Activated effector memory CD4-positive, alpha-beta T cell treated with Interleukin-2 at 50 U/mL for 16 hours (primary cell): ENCODE results near the gene EFCC1.

Experiments used
- DNase-seq: peaks from one replicate; pipeline ENCODE4 v3.0.0-alpha.2; 2020

Gene EFCC1

DNA sequence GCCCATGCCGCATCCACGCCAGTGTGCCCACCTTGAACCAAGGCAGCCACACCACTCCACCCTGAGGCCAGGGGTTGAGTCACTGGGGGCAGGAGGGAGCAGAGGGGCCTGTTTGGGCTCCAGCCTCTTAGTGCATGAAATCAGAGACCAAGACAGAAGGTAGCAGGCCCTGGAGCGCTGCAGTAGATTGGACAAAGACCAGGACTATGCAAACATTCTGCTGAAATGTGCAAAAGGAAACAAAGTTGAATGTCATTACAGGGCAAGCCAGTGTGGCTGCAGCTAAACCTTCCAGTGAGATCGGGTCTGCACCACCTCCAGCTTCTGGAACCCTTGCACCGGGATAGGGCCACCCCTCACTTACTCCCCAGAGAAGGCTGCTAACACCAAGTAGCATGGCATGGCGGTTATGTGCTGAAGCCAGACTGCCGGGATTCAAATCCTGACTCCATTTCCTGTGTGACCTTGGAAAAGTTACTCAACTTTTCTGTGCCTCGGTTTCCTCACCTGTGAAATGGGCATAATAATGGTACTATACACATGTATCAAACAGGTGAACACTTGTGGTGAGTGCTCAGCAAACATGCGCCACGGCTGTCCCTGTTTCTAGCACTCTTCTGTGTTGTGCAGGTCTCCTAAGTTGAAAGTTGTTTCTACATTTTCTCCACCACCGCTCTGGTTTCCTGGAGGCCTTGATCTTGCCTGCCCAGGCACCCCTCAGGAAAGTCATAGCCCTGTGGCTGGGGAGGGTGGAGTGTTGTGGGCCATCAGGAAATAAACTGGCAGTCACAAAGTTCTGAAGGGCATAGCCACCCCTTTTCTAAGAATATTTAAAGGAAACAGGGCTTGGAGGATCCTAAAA, 34.5 kb downstream of the EFCC1 start:
- DNase-seq: no peak

DNA sequence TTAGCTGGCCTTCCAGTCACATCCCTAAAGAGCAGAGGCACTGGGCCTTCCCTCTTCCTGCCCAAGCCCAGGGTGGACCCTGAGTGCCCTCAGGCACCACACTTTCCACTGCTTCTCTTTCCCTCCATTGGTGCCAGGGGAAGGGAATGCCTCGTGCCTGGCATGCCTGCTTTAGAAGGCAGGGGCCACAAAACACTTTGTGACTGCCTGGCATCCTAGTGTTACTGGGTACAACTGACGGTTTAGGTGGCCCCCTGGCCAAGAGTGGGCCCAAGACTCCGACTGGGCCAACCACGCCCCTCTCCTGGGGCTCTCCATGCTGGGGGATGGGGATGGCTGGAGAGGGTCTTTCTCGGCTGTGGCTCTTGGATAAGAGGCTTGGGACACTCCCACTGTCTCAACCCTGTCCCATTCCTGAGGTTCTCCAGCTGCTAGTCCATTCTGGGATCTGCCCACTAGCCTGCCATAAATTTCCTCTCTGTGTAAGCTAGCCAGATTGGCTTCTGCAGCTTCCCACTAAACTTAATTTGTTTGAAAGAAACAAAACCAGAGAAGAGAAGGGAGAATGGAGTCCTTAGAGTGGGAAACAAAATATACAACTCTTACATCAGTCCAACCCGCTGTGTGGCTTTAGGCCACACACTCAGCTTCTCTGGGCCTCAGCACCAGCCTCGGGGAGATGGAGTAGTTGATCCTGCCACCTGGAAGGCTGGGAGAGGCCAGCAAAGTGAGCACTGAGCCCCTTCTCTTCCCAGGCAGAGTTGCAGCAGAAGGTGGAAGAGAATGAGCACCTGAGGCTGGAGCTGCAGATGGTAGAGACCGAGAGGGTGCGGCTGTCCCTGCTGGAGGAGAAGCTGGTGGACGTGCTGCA, 35.4 kb downstream of the EFCC1 start:
- no peak for DNase-seq

DNA sequence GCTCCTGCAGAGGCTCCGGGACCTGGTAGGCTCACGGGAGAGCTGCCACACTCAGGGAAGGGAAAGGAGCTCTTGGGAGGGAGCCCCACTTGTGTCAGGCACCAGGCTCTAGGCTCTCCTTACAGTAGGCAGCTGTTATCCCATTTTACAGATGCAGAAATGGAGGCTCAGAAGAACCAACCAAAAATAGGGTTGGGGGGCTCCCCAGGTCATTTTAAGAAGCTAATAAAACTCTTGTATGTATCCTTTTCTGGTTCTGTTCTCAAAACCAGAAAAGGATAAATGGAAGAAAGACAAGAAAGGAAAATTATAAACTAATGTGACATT, 36.0 kb downstream of the EFCC1 start:
- DNase-seq: no peak

DNA sequence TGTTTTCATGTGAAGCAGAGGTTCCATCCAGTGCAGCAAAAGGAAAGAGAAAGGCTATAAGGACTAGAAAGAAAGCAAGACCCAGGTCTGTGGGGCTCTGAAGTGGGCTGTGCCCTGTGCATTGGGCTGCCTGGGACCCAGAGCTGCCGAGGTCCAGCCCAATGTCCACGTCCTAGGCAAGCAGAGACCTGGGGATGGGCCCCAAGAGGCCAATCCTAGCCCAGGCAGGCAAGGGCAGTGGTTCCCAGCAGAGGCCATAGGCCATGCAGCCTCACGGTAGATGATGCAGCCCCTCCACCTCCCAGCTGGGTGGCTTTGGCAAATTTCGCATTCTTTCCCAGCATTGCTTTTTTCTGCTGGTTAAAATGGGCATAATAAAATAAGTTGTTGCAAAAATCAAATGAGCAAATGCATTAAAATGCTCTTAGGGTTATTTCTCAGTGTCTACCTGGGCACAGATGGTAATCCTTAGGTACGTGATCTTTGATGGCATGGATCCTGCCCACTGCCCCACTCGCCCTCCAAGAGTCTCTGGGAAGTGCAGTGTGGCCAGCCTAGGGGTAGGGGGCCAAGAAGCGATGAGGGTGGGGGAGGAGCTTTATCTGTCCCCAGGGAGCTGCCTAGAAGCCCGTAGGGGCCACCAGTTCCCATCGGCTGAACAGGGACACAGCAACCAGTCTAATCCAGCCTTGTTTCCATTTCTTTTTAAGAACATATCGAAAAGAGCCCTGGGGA, 37.2 kb downstream of the EFCC1 start:
- DNase-seq: no peak

DNA sequence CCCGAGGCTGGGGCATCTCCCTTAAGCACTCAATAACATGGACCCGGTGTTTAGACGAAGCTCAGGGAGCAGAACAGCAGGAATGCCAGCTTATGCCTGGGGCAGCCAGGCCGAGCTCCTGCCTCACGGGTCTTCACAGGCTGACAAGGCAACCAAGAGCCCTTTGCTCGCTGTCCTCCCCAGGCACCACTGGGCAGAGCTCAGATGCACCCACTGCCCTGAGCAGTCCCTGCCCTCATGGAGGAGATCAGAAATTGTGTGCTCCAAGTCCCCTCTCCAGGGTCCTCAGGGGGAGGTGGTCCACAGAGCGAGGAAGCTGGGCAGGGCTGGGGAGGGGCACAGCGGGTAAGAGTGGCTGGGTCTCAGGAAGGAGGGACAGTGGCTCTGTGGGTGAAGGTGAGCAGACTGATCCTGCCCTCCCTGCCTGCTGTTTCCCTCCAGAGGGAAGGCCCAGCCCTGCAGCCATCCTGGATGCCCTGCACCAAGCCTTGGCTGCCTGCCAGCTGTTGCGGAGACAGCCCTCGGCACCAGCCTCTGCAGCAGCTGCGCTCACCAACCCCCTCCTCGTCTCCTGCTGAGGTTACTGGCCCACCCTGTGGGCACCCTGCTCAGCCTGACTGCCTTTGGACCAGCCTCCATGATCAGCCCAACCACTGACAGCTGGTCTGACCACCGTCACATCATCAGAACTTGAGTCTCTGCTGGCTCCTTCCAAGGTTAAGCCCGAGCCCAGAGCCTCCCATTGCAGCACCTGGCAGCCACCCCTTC, 38.4 kb downstream of the EFCC1 start:
- DNase-seq: no peak

DNA sequence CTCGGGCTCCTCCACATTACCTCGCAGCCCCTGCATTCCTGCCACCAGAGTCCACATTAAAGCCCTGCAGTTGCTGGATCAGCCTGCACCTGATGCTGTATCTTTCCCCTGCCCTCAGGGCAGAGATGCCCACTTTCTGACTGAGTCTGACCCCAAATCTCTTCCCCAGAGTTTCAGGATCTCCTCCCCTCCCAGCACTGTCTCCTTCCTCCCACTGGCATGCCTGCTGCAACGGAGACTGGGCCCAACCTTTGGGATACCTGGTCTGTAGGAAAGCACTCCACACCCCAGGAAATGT, 38.9 kb downstream of the EFCC1 start:
- DNase-seq: no peak

DNA sequence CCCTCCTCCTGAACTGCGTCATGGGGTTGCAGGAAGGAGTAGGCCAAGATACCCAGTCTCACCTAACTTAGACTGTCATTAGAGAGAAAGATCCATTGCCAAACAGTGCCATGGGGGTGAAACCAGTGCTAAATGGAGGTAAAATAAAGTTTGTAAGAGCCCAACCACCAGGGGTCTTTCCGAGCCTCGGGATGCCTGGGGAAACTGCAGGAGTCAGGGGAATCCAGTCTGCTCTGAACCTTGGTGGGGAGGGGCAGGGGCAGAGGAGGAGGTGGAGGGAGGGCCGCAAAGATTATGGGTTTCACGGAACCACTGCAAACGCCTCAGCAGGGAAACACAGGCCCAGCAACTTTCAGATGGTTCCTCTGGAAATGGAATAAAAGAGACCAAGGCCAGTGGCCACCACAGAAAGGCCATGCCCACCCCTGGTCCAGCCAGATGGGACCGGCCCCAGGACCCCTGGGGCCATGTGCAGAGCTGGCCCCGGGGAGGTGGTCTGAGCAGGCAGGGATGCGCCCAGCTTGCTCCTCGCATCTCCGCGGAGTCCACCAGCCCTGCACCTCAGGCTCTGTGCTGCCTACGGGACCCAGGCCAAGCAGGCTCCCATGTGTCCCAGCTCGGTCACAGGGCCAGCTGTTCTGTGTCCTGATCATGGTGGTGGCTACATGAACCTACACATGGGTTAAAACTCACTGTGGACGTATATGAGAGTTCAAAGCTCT, 39.6 kb downstream of the EFCC1 start:
- no peak for DNase-seq

DNA sequence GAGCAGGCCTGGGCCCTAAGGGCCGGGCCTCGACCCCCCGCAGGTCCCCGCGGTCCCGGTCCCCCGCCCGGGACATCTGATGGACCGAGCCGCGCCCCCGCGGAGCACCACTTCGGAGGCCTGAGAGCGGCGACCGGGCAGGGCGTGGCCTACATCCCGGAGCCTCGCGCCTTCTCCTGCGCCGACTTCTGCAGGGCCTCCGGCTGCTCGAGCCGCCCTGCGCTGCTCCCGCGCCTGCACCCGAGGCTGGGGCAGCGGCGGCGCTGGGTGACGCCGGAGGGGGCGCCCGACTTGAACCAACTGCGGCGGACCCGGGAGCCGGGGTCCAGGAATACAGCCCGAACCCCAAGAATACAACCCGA, 44.6 kb downstream of the EFCC1 start:
- peak; percentile 14 for DNase-seq

DNA sequence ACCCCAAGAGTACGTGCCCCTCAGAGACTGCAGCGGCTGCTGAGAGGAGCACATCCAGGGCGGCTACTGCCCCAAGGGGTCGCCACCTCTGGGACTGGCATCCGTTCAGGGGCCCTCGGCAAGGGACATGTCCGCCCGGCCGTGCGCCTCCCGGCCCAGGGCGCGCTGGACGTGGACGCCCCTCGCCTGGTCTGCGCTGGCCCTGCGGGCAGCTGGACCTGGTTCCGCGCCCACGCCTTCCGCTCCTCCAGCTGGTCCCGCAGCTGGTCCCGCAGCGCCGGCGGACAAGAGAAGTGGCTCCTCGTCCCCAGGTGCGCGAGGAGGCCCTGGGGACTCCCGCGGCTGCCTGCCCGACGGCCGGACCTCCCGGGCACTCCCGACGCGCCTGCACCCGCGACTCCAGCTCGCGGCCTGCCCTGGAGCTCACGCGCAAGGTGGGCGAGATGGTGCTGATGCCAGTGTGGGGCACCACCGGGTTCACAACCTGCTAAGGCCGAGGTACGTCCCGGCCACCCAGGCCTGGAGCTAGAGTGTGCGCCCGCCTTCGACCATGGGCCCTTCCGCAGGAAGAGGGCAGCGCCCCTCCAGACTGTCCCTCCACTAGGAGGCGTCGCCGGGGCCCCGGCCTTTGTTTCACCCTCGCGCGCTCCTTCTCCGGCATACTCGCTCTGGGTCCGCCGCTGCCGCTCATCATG, 45.1 kb downstream of the EFCC1 start:
- no peak for DNase-seq

DNA sequence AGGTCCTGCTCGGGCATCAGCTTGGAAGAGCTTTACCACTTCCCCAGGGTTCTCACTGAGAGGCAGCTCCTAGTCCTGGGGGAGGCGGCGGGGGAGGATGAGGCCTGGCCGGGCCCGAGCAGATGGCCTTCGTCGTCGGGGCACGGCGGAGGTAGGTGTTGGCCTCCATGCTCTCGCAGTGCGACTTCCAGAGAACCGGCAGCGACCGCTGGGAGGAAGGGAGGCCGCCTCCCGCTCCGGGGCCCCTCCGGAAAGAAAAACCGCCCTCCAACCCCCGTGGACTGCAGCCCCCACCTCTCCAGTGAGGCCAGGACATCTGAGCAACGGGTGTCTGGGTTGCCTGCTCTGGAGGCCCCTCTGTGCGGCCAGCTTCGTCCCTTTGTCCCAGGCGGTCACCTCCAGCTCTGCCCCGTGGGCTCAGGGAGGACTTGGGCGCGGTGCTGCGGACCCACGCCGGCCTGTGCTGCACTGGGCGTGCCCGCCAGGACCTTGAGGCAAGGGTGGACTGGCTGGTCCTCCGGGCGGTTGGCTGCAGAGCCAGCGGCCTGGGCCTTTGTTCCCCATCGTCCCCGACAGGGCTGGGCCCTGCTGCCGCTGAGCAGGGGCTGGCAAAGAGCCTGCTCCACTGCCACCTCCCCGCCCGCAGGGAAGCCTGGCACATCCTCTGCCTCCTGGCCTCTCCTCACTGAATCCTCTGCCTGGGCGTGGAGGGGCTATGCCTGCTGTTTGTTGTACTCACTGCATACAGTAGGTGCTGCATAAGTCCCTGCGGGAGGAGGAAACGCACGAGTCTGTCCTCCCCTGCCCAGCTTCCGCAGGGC, 45.8 kb downstream of the EFCC1 start:
- DNase-seq: no peak

DNA sequence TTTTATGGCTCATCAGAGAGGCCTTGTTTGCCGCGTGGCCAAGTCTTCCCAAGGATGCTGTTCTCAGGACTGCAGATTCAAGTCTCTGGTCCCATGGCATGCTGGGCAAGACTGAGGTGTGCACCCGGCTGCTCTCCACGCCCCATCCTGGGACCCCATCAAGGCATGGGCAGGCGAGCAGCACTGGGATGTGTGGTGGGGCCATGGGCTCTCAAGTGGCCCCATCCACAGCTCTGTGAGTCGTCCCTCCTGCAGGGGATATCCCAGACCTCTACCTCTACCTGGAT, 46.4 kb downstream of the EFCC1 start:
- DNase-seq: no peak

DNA sequence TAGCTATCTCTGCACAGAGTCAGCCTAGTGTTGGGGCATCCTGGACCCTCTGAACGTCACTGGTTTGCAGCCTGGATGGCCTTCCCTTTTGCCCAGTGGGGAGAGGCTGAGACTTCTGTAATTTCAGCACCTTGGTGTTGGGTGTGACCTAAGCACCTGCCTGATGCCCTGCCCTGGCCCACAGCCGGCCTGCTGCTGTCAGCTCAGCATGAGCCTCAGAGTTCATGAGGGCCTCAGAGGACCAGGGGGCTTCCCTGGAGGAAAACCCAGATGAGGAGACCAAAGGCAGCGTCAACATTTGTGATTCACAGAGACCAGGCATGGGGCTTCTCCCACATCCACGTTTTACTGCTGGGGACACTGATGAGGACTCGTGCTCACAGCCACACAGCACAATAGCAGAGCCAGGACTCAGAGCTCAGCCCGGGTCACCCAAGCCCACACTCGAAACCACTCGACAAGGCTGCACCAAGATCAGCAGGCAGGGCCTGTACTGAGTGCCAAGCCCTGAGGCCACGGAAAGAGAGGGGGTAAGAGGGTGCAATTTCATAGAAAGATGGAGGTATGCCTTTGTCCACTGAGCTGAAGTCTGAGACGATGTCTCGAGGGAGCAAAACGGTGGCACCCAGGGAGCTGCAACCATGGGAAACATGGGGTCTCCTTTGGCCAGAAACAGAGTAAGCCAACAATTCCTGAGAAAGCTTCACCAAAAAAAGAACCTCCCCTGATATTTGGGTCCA, 49.6 kb downstream of the EFCC1 start:
- DNase-seq: no peak

DNA sequence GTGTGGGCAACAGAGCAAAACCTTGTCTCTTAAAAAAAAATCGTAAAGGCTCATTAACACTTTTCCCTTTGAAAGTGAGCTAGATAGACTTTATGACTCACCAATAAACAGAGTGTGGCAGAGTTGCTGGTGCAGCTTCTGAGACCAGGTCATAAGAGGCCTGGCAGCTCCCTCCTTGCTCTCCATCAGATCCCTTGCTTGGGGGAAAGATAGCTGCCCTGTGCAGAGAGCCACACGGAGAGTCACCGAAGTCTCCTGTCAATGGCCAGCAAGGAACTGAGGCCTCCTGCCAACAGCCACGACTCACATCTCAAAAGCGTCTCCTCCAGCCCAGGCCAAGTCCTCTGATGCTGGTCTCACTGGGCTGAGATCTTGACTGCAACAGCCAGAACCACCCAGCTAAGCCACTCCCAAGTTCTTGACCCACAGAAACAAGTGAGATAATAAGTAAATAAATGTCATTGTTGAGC, 50.8 kb downstream of the EFCC1 start:
- DNase-seq: no peak

DNA sequence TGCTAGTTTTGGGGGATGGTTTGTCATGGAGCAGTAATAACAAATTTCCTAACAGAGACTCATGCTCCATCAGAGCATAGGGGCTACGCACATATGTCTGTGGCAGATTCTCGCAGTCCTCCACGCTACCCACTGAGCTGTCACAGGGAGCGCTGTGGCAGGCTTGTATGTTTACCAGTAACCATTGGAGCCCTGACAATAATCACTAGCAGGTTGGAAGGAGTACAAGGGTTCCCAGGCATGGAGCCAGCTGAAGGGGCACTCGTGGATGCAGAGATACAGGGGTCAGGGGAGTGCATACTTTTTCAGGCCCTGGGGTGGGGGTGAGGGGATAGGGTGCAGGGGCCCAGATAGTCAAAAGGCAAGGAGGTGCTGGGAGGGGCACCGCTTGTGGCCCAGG, 51.6 kb downstream of the EFCC1 start:
- no peak for DNase-seq

DNA sequence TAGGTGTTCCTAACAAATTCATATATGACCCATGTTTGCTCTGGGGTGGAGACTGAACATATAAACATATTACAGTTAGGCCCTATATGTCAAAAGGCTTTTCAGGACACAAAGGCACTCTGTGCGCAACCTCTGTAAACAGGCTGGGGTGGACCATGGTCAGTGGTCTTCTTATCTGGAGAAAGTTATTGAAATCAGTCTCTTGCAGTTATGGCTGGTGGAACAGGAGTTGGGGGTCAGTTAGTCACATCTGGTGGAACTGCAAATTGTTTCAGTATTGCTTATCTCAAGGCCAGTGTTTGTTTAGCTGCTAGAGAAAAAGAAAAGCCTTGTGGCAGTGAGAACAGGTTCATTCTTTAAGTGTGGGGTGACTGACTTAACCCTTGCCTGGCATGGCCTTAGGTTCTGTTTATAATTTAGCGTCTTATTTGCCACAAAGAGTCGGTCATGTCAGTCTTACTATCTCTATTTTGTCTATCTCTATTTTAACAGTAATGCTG, 53.6 kb downstream of the EFCC1 start:
- DNase-seq: no peak

DNA sequence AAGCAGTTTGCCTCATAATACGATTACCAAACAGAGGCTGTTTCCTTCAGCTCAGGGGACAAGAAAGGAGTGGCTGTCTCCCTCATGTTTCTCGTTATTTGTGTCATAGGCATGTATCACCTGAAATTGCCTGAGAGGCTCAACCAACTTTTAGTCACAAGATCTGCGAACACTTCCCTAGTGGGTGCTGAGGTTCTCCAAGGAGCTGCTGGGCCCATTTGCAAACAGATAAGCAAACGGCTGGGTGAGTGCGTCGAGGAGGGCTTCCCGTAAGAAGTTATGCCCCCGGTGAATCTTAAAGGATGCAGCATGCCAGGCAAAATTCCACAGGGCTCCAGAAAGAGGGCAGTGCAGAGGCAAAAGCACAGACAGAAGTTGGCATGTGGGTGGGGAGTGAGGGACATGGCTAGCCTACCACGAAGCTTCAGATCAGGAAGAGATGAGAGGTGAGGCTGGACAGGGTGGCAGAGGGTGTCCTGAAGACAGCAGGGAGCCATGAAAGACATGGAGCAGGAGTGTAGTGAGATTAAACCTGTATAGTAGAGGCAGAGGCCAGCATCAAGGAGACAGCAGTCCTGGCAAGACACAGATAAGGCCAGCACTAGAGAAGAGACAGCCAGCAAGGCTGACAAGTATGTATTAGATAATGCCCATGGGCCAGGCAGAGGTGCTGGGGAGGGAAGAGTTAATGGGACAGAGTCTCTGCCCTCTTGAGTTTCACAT, 55.5 kb downstream of the EFCC1 start:
- no peak for DNase-seq

DNA sequence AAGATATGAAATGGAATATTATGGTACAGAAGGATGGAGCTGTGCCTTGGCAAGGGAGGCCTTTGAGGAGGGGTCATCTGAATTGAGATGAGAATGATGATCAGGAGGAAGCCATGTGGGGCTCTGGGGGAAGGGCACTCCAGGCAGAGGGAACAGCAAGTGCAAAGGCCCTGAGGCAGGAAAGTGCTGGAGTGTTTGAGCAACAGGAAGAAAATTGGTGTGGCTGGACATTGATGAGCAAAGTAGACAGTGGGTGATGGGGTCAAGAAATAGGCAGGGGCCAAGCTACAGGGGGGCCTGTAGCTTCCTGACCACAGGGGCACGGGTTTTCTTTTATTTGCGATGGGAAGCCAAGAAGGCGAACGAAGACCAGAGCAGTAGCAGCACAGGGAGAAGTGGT, 56.1 kb downstream of the EFCC1 start:
- DNase-seq: no peak

DNA sequence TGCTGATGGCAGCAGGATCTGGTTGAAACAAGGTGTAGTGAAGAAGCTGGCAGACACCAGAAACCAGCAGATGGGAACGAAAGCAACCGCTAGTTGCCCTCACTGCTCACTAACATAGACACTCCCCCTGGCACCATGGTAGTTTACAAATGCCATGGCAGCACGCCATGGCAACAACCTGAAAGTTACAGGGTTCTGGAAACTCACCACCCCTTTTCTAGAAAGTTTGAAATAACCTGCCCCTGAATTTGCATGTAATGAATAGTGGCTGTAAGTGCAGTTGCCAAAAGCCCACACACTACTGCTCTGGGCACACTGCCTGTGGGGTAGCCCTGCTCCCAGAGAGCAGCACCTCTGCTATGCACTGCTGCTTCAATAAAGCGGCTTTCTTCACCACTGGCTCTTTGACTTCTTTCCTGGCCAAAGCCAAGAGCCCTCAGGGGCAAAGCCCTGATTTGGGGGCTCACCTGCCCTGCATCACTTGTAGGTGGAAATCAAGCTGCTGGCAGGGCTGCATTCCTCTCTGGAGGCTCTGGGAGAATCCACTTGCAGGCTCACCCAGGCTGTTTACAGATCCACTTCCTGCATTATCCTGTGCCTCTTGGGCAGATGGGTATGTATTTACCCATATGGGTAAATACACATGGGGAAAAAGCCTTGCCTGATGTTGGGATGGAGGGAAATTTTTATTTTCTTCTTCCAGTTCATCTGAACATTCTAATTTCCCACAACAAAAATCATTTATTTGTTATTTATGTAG, 57.5 kb downstream of the EFCC1 start:
- DNase-seq: no peak
